Duodenal mucosa (tissue), 2 donors: ENCODE measurements around the gene A4GALT.

Source experiments
- H3K27ac ChIP-seq: one replicate; pipeline ENCODE4 v1.7.0; 2013; ENCODE audit warnings: low read depth, low read length
- H3K27me3 ChIP-seq, 2 donors: one replicate each; pipeline ENCODE4 v1.7.0; 2013; ENCODE audit warnings: low read length in 2 of 2, control low read depth in 1 of 2; ENCODE audit not compliant: insufficient read depth in 2 of 2, control insufficient read depth in 1 of 2
- H3K36me3 ChIP-seq, 2 donors: one replicate each; pipeline ENCODE4 v1.7.0; 2013; ENCODE audit warnings: low read length in 2 of 2, control low read depth in 1 of 2; ENCODE audit not compliant: insufficient read depth in 2 of 2, control insufficient read depth in 1 of 2
- H3K4me1 ChIP-seq, 2 donors: one replicate each; pipeline ENCODE4 v1.7.0; 2013; ENCODE audit warnings: low read length in 2 of 2, control low read depth in 1 of 2; ENCODE audit not compliant: insufficient read depth in 2 of 2, control insufficient read depth in 1 of 2
- H3K4me3 ChIP-seq, 2 donors: one replicate each; pipeline ENCODE4 v1.7.0; 2013; ENCODE audit warnings: low read length in 2 of 2, low read depth in 1 of 2
- H3K9ac ChIP-seq, 2 donors: one replicate each; pipeline ENCODE4 v1.7.0; 2013; ENCODE audit warnings: low read length in 2 of 2, low read depth in 1 of 2
- H3K9me3 ChIP-seq, 2 donors: one replicate each; pipeline ENCODE4 v1.7.0; 2013; ENCODE audit warnings: low read length in 2 of 2, control low read depth in 1 of 2; ENCODE audit not compliant: control insufficient read depth in 1 of 2

The A4GALT gene

GRCh38 chr22:42644422-42645340, 76.0 kb downstream of the A4GALT start:
- peak overlapping the region; percentile 65 for H3K27ac ChIP-seq
- H3K27me3 ChIP-seq = no peaks in the 10 kb centered on the region
- H3K9me3 ChIP-seq = no peaks in the 10 kb centered on the region
- H3K9ac ChIP-seq = peak overlapping the region; percentile 7 to 58
- H3K4me1 ChIP-seq = peaks cover 60 to 69% of the 10 kb centered on the region in 2 donors
- peak overlapping the region; percentile 51 to 56 for H3K4me3 ChIP-seq
- no peaks in the 10 kb centered on the region for H3K36me3 ChIP-seq

GRCh38 chr22:42643634-42644421, 76.8 kb downstream of the A4GALT start:
- Histone ChIP-seq H3K4me1 (peaks cover 60 to 69% of the 10 kb centered on the region in 2 donors), H3K27ac (no peak overlapping the region), H3K9me3 (no peaks in the 10 kb centered on the region), H3K36me3 (no peaks in the 10 kb centered on the region), H3K9ac (peak overlapping the region; percentile 7 to 58), H3K27me3 (no peaks in the 10 kb centered on the region), H3K4me3 (peak overlapping the region in 1 of 2 donors; percentile 56)

DNA sequence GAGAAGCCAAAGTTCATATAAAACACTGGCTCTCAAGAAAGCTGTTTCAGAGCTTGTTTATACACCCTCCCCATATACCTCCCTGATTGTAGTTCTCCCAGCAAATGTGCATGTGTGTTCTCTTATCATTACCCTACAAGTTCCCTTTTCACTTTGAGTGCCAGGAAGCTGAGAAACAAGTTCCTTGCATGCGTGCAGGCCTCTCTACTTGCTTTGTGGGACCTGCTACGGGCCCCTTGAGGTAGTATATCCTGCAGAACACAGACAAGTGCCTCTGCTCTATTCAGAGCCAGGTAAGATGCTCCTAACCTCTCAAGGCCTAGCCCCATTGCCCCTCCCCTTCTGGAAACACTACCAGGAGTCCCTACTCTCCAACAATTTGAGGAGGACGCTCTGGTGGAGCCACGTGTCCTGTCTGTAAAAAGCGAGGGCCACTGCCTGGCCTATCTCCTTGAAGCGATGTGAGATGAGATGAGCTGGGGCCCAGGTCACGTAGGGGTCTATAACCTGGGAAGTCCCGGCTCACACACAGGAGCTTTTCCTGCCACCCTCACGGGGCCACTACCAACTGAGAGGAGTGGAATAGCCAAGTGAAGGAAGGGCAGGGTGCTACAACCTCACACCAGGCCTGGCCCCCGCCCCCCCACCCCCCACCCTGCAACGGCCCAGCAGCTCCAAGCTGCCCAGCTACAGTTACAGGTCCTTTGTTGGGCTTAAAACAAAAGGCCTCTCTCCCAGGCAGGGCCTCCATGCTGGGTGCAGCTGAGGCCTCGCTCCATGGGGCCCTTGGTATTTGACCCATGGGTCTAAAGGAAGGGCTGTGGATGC, 77.7 kb downstream of the A4GALT start:
- H3K9ac ChIP-seq = peak overlapping the region in 1 of 2 donors; percentile 18
- no peaks in the 10 kb centered on the region for H3K9me3 ChIP-seq
- no peaks in the 10 kb centered on the region for H3K36me3 ChIP-seq
- no peaks in the 10 kb centered on the region for H3K27me3 ChIP-seq
- H3K27ac ChIP-seq = no peak overlapping the region
- no peak overlapping the region for H3K4me3 ChIP-seq
- H3K4me1 ChIP-seq = peaks cover 54 to 62% of the 10 kb centered on the region in 2 donors
